Loucy (cell line): ENCODE measurements around the gene KCNQ2.

Experiments
- CTCF ChIP-seq: fragments of 200-600 bp; sonication (generic); conservative IDR thresholded peaks from 2 replicates; pipeline ENCODE4 v1.5.1; 2014; ENCODE audit warnings: mild to moderate bottlenecking, antibody characterized with exemption, low read length
- EZH2phosphoT487 ChIP-seq: fragments of 200-600 bp; IDR thresholded peaks from 2 replicates; pipeline ENCODE4 v1.6.1; 2018; ENCODE audit warnings: antibody characterized with exemption, mild to moderate bottlenecking, moderate library complexity, borderline replicate concordance

- no peak for TF ChIP-seq CTCF
- TF ChIP-seq EZH2phosphoT487: no peak
These were observed 64.3 kb downstream of the KCNQ2 start for GRCh38 chr20:63407928-63408683.
